GOT3 (cell line): ENCODE data around the gene CC2D2B.
"Not testable (repeated sequence)": the region's sequence is repeated elsewhere in the genome, so short reads cannot be mapped to it uniquely, and the experiment has no call there.

Experiments used
- DNase-seq: peaks from one replicate; lab custom pipeline; 2025; ENCODE audit warnings: mixed read lengths; lab: John Stamatoyannopoulos, UW

CC2D2B gene

GRCh38 chr10:95905897-95906580 is 1.7 kb upstream of the CC2D2B start:
- DNase-seq, result not testable (repeated sequence)

- no peak for DNase-seq
Observed at GRCh38 chr10:95906677-95907455, 909 bp upstream of the CC2D2B start.

GRCh38 chr10:95908450-95908849 is 675 bp downstream of the CC2D2B start:
- DNase-seq, result no peak

- DNase-seq, result no peak
Observed at GRCh38 chr10:95909561-95909960, 1.8 kb downstream of the CC2D2B start.

GRCh38 chr10:95916039-95916438 is 8.3 kb downstream of the CC2D2B start:
- not testable (repeated sequence) for DNase-seq

- no peak for DNase-seq
Observed at GRCh38 chr10:95920798-95921426, 13.1 kb downstream of the CC2D2B start.

- no peak for DNase-seq
Observed at GRCh38 chr10:95925033-95925432, 17.3 kb downstream of the CC2D2B start.

- DNase-seq, result no peak
Observed at GRCh38 chr10:95935429-95935828, 27.7 kb downstream of the CC2D2B start.

- no peak for DNase-seq
Observed at GRCh38 chr10:95941115-95941514, 33.3 kb downstream of the CC2D2B start.

GRCh38 chr10:95963202-95963990 is 55.6 kb downstream of the CC2D2B start:
- no peak for DNase-seq

GRCh38 chr10:95963991-95964389 is 56.2 kb downstream of the CC2D2B start:
- DNase-seq, result no peak

- no peak for DNase-seq
Observed at GRCh38 chr10:95964756-95965155, 57.0 kb downstream of the CC2D2B start.

- DNase-seq, result no peak
Observed at GRCh38 chr10:95976362-95977229, 68.8 kb downstream of the CC2D2B start.

- no peak for DNase-seq
Observed at GRCh38 chr10:95982200-95982599, 74.4 kb downstream of the CC2D2B start.

- no peak for DNase-seq
Observed at GRCh38 chr10:95987685-95988426, 80.1 kb downstream of the CC2D2B start.

- no peak for DNase-seq
Observed at GRCh38 chr10:95988702-95989101, 80.9 kb downstream of the CC2D2B start.

- DNase-seq, result not testable (repeated sequence)
Observed at GRCh38 chr10:95994376-95994775, 86.6 kb downstream of the CC2D2B start.

- DNase-seq, result no peak
Observed at GRCh38 chr10:95998255-95998784, 90.5 kb downstream of the CC2D2B start.

GRCh38 chr10:96013956-96014355 is 106.2 kb downstream of the CC2D2B start:
- no peak for DNase-seq

- no peak for DNase-seq
Observed at GRCh38 chr10:96014473-96015102, 106.8 kb downstream of the CC2D2B start.
